H1 (cell line): Measurements from ENCODE around the gene OPHN1. TPM values are rescaled to one million over a fixed set of nuclear protein-coding genes. Genes with fewer than 3 reads are reported as not detected.

Experiments
- CTCF ChIA-PET: fragments of 300-600 bp; sonication (Branson Sonifier 250); formaldehyde crosslinking; loops from one replicate; lab custom pipeline; 2021; ENCODE audit not compliant: partially characterized antibody; lab: Charles Lee
- POLR2A ChIA-PET: fragments of 300-600 bp; sonication (Branson Sonifier 250); formaldehyde crosslinking; loops from one replicate; lab custom pipeline; 2021; ENCODE audit warnings: inconsistent platforms; ENCODE audit not compliant: partially characterized antibody; lab: Charles Lee
- DNase-seq, 2 experiments: peaks; one replicate each; pipeline versions ENCODE4 v3.0.0 to v3.0.0-alpha.2; 2010 to 2022; ENCODE audit warnings: low spot score in 2 of 2, low read depth in 1 of 2, mixed read lengths in 1 of 2
- FAIRE-seq: peaks from 2 replicates; lab custom pipeline; 2011; peaks lifted over from hg19 to GRCh38; lab: Jason Lieb, UNC
- H2AFZ ChIP-seq: 2 replicates; pipeline ENCODE4 v1.8.1; 2012; ENCODE audit warnings: low read length, inconsistent platforms
- H2AK5ac ChIP-seq: 2 replicates; pipeline ENCODE4 v1.6.1; 2013; ENCODE audit warnings: low read depth, low read length
- H2BK120ac ChIP-seq: replicated peaks from 2 replicates; pipeline ENCODE3; 2013; ENCODE audit warnings: low read depth, low read length, inconsistent platforms
- H2BK12ac ChIP-seq: 2 replicates; pipeline ENCODE4 v1.6.1; 2013; ENCODE audit warnings: low read depth, low read length
- H2BK15ac ChIP-seq: 2 replicates; pipeline ENCODE4 v1.6.1; 2013; ENCODE audit warnings: low read length
- H2BK20ac ChIP-seq: 2 replicates; pipeline ENCODE4 v1.6.1; 2013; ENCODE audit warnings: low read length
- H2BK5ac ChIP-seq: 2 replicates; pipeline ENCODE4 v1.6.1; 2013; ENCODE audit warnings: low read depth, low read length
- H3K14ac ChIP-seq: 2 replicates; pipeline ENCODE4 v1.6.1; 2013; ENCODE audit warnings: inconsistent platforms; ENCODE audit not compliant: insufficient read length
- H3K18ac ChIP-seq: 2 replicates; pipeline ENCODE4 v1.6.1; 2013; ENCODE audit warnings: low read length; ENCODE audit errors: extremely low read depth
- H3K23ac ChIP-seq: 2 replicates; pipeline ENCODE4 v1.6.1; 2013; ENCODE audit warnings: inconsistent platforms; ENCODE audit not compliant: insufficient read length
- H3K23me2 ChIP-seq: 2 replicates; pipeline ENCODE4 v1.6.1; 2013; ENCODE audit warnings: low read depth, low read length
- H3K27ac ChIP-seq: 2 replicates; pipeline ENCODE4 v1.6.1; 2011; ENCODE audit warnings: low read depth, low read length, inconsistent platforms
- H3K27me3 ChIP-seq, 4 experiments: replicated peaks in 1 of 4; 1 replicate in 1 of 4; 2 replicates in 3 of 4; pipeline versions ENCODE4 v1.6.1 to v1.8.1; 2011 to 2013; ENCODE audit warnings: low read length in 3 of 4, mild to moderate bottlenecking in 3 of 4, inconsistent platforms in 2 of 4, mixed read lengths in 2 of 4, moderate library complexity in 1 of 4; ENCODE audit not compliant: control insufficient read depth in 3 of 4, insufficient read depth in 3 of 4; ENCODE audit errors: extremely low read depth in 1 of 4
- H3K36me3 ChIP-seq, 4 experiments: 2 replicates each; pipeline versions ENCODE4 v1.6.1 to v1.8.1; 2011 to 2013; ENCODE audit warnings: mild to moderate bottlenecking in 4 of 4, low read length in 3 of 4, moderate library complexity in 2 of 4, control low read depth in 1 of 4, inconsistent platforms in 1 of 4; ENCODE audit not compliant: insufficient read depth in 4 of 4, control insufficient read depth in 2 of 4
- H3K4ac ChIP-seq: replicated peaks from 2 replicates; pipeline ENCODE3; 2013; ENCODE audit warnings: low read length, low read depth, mixed read lengths, inconsistent platforms; ENCODE audit not compliant: insufficient read length
- H3K4me1 ChIP-seq, 4 experiments: replicated peaks in 1 of 4; 1 replicate in 1 of 4; 2 replicates in 3 of 4; pipeline versions ENCODE4 v1.6.1 to v1.8.1; 2011 to 2013; ENCODE audit warnings: low read length in 3 of 4, inconsistent platforms in 2 of 4, mixed read lengths in 1 of 4; ENCODE audit not compliant: insufficient read depth in 4 of 4, control insufficient read depth in 3 of 4
- H3K4me2 ChIP-seq, 2 experiments: 2 replicates each; pipeline versions ENCODE4 v1.6.1 to v1.8.1; 2011 to 2013; ENCODE audit warnings: low read depth in 2 of 2, low read length in 2 of 2, control low read depth in 1 of 2, inconsistent platforms in 1 of 2, mild to moderate bottlenecking in 1 of 2; ENCODE audit not compliant: insufficient read depth in 1 of 2
- H3K4me3 ChIP-seq, 4 experiments: fragments of 200-600, 300-600 bp in 1 of 4; sonication (generic), shearing (Covaris generic), sonication (Bioruptor Twin) in 1 of 4; 2 replicates each; pipeline versions ENCODE4 v1.5.1 to v1.8.1; 2011 to 2016; ENCODE audit warnings: low read length in 4 of 4, low read depth in 3 of 4, control low read depth in 2 of 4, inconsistent platforms in 2 of 4, mild to moderate bottlenecking in 2 of 4, mixed read lengths in 1 of 4, moderate library complexity in 1 of 4; ENCODE audit not compliant: insufficient read depth in 2 of 4; ENCODE audit errors: extremely low read depth in 1 of 4
- H3K56ac ChIP-seq: replicated peaks from 2 replicates; pipeline ENCODE3; 2013; ENCODE audit warnings: low read depth, mild to moderate bottlenecking, mixed read lengths, low read length, inconsistent platforms; ENCODE audit not compliant: insufficient read length
- H3K79me1 ChIP-seq: 2 replicates; pipeline ENCODE4 v1.6.1; 2013; ENCODE audit warnings: low read depth, low read length, control low read depth
- H3K79me2 ChIP-seq, 2 experiments: 2 replicates each; pipeline versions ENCODE4 v1.6.1 to v1.8.1; 2012 to 2013; ENCODE audit warnings: low read length in 2 of 2, mild to moderate bottlenecking in 2 of 2, inconsistent platforms in 1 of 2; ENCODE audit not compliant: insufficient read depth in 2 of 2, control insufficient read depth in 1 of 2
- H3K9ac ChIP-seq, 4 experiments: replicated peaks in 1 of 4; 1 replicate in 1 of 4; 2 replicates in 3 of 4; pipeline versions ENCODE4 v1.6.1 to v1.8.1; 2011 to 2013; ENCODE audit warnings: low read depth in 3 of 4, low read length in 3 of 4, control low read depth in 2 of 4, mild to moderate bottlenecking in 2 of 4, moderate library complexity in 2 of 4, inconsistent platforms in 1 of 4; ENCODE audit errors: extremely low read depth in 1 of 4
- H3K9me3 ChIP-seq, 2 experiments: 2 replicates each; pipeline versions ENCODE4 v1.6.1 to v1.8.1; 2012 to 2013; ENCODE audit warnings: mild to moderate bottlenecking in 2 of 2, moderate library complexity in 2 of 2, control low read depth in 1 of 2, inconsistent platforms in 1 of 2, low read depth in 1 of 2, low read length in 1 of 2, mixed read lengths in 1 of 2; ENCODE audit not compliant: insufficient read depth in 2 of 2
- H4K20me1 ChIP-seq, 2 experiments: replicated peaks in 1 of 2; 2 replicates each; pipeline versions ENCODE3 to v1.8.1; 2011 to 2013; ENCODE audit warnings: inconsistent platforms in 2 of 2, low read length in 2 of 2, mild to moderate bottlenecking in 1 of 2; ENCODE audit not compliant: insufficient read depth in 2 of 2, control insufficient read depth in 1 of 2
- H4K5ac ChIP-seq: 2 replicates; pipeline ENCODE4 v1.6.1; 2013; ENCODE audit warnings: low read length, low read depth, mixed read lengths, inconsistent platforms; ENCODE audit not compliant: insufficient read length
- H4K8ac ChIP-seq: 2 replicates; pipeline ENCODE4 v1.8.0; 2013; ENCODE audit warnings: mild to moderate bottlenecking, moderate library complexity, low read length, inconsistent platforms; ENCODE audit not compliant: insufficient read depth; ENCODE audit errors: extremely low read depth
- H4K91ac ChIP-seq: replicated peaks from 2 replicates; pipeline ENCODE3; 2013; ENCODE audit warnings: low read length, mixed read lengths, inconsistent platforms; ENCODE audit not compliant: insufficient read length
- BCL11A ChIP-seq, 2 experiments: IDR thresholded peaks; one replicate each; pipeline ENCODE4 v1.6.1; 2011; ENCODE audit warnings: low read depth in 2 of 2, low read length in 2 of 2, mild to moderate bottlenecking in 2 of 2
- HDAC2 ChIP-seq, 2 experiments: fragments of 300-600 bp in 1 of 2; sonication (generic) in 1 of 2; IDR thresholded peaks; 2 replicates each; pipeline ENCODE4 v1.6.1; 2011 to 2012; ENCODE audit warnings: low read depth in 2 of 2, low read length in 2 of 2, mild to moderate bottlenecking in 2 of 2, moderate library complexity in 2 of 2, borderline replicate concordance in 1 of 2, inconsistent platforms in 1 of 2
- KDM4A ChIP-seq: IDR thresholded peaks from one replicate; pipeline ENCODE4 v1.7.1; 2012; ENCODE audit warnings: low read depth, mild to moderate bottlenecking, moderate library complexity, low read length, inconsistent platforms; ENCODE audit not compliant: severe bottlenecking
- TEAD4 ChIP-seq: IDR thresholded peaks from 2 replicates; pipeline ENCODE4 v1.6.1; 2012; ENCODE audit warnings: low read depth, low read length, inconsistent platforms, mixed read lengths
- polyA plus RNA-seq, 7 experiments: library from polyadenylated mRNA; depleted of rRNA in 3 of 7; stranded (reverse) in 5 of 7; unstranded in 2 of 7; fragments of >200 nt in 5 of 7; fragments of 200-250 nt in 2 of 7; gene quantifications; 1 replicate in 5 of 7; 2 replicates in 1 of 7; 4 replicates in 1 of 7; pipeline versions ENCODE4 v1.2.1 to v1.2.3, GENCODE V29; 2011 to 2013; ENCODE audit warnings: missing spikeins in 2 of 7, mixed read lengths in 2 of 7
- total RNA-seq: library from RNA; stranded (reverse); fragmentation: NEBNext Ultra II Directional; extraction: Animal tissue kit (Norgen Biotek cat#: 25700); gene quantifications from 2 replicates; pipeline ENCODE4 v1.2.1, GENCODE V29; 2021

The OPHN1 gene
- total and polyA plus RNA-seq, 2 of the 8 experiments (the other 6 are each of a cell fraction or from before 2014, with no cell fraction given), result 1.2 to 3.5 TPM

- H3K56ac ChIP-seq, result no peak overlapping the region
- H2AFZ ChIP-seq, result no peak overlapping the region
- no peak overlapping the region for H4K5ac ChIP-seq
- no peak overlapping the region for H2BK120ac ChIP-seq
- H3K27ac ChIP-seq, result no peak overlapping the region
- H3K27me3 ChIP-seq, result no peaks in the 10 kb centered on the region
- TF ChIP-seq BCL11A (IDR thresholded peaks at IDR 0.05; ENCODE audit: low read depth in 2 of 2, low read length in 2 of 2), result no peak
- no peak for TF ChIP-seq HDAC2 (IDR thresholded peaks at IDR 0.05; ENCODE audit: borderline replicate concordance in 1 of 2, low read depth in 2 of 2, low read length in 2 of 2)
- TF ChIP-seq TEAD4, result no peak
- TF ChIP-seq KDM4A, result no peak
- H3K4me1 ChIP-seq, result peaks cover 0 to 3% (median 1%) of the 10 kb centered on the region in 4 experiments; a peak in 2 of 7 replicates
- no peak for DNase-seq
- no peaks in the 10 kb centered on the region for H3K79me1 ChIP-seq
- H3K23me2 ChIP-seq, result no peaks in the 10 kb centered on the region
- no peak overlapping the region for H2BK5ac ChIP-seq
- FAIRE-seq, result no peak
- no peak overlapping the region for H2BK12ac ChIP-seq
- POLR2A ChIA-PET, result no interaction called here
- H3K23ac ChIP-seq, result no peak overlapping the region
- H3K9ac ChIP-seq, result no peak overlapping the region
- no peak overlapping the region for H2BK15ac ChIP-seq
- H3K4ac ChIP-seq, result no peak overlapping the region
- H2BK20ac ChIP-seq, result no peak overlapping the region
- H3K9me3 ChIP-seq, result no peaks in the 10 kb centered on the region
- CTCF ChIA-PET, result no interaction called here
- no peak overlapping the region for H4K8ac ChIP-seq
- no peaks in the 10 kb centered on the region for H3K79me2 ChIP-seq
- H3K36me3 ChIP-seq, result no peaks in the 10 kb centered on the region
- no peak overlapping the region for H3K4me3 ChIP-seq
- H4K20me1 ChIP-seq, result no peaks in the 10 kb centered on the region
- no peak overlapping the region for H3K4me2 ChIP-seq
- no peak overlapping the region for H2AK5ac ChIP-seq
- H4K91ac ChIP-seq, result no peak overlapping the region
- H3K14ac ChIP-seq, result no peak overlapping the region
- H3K18ac ChIP-seq, result no peak overlapping the region
Observed at GRCh38 chrX:68109162-68109561, 324.1 kb downstream of the OPHN1 start.
